ENCODE data around the gene GIT2.

The GIT2 gene

DNA sequence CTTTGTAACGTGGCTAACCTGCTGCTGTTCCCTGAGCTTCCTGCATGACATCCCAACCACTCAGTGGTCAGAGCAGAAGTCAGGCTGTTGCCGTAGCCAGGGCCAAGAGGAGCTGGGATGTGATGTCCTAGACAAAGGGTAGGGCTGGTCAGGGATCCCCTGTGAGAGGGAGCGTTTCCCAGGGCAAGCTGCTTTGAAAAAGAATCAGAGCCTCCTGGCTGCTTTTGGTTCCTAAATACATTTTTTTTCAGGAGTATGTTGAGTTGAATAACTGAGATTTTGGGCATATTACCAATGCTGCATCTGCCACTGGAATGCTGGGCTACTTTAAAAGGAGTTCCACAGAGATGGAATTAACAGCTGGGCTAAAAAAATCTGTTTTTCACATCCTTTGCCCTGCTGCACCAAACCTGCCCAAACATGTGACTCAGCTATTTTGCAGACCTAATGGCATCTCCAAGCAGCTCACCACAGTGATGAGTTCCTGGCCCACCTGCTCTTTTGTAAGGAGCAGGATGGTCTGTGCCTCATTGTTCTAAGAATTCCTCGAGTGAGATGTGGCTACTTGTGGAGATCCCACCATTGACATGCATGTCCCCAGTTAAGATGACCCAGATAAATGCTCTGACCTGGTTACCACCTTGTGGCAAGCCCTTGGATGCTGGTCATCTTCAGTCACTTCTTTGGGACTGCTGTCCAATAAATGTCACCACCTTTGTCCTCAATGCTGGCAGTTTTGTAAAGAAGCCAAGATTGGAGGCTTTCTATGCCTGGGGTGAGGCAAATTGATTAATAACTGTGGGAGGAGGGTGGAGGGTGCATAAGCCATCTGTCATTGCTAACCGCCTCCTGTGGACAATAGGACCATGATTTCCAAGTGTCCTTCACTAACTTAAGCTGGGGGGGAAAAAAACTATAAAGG lies 27.2 kb upstream of the GIT2 start:
- Histone ChIP-seq H3K9me3 (no peaks in the 10 kb centered on the region), H3K36me3 (peaks cover 48 to 75% (median 54%) of the 10 kb centered on the region in 3 donors), H3K27ac (peak overlapping the region in 1 of 2 donors; percentile 8), H3K27me3 (no peaks in the 10 kb centered on the region), H3K4me1 (peaks cover 0 to 29% (median 19%) of the 10 kb centered on the region in 4 donors), H3K4me3 (no peak overlapping the region)
- intact Hi-C loops (cut with DNase I; ENCODE audit: low total_unique reads): no loop called here
- no peak for DNase-seq
- TF ChIP-seq, protein P1, sequence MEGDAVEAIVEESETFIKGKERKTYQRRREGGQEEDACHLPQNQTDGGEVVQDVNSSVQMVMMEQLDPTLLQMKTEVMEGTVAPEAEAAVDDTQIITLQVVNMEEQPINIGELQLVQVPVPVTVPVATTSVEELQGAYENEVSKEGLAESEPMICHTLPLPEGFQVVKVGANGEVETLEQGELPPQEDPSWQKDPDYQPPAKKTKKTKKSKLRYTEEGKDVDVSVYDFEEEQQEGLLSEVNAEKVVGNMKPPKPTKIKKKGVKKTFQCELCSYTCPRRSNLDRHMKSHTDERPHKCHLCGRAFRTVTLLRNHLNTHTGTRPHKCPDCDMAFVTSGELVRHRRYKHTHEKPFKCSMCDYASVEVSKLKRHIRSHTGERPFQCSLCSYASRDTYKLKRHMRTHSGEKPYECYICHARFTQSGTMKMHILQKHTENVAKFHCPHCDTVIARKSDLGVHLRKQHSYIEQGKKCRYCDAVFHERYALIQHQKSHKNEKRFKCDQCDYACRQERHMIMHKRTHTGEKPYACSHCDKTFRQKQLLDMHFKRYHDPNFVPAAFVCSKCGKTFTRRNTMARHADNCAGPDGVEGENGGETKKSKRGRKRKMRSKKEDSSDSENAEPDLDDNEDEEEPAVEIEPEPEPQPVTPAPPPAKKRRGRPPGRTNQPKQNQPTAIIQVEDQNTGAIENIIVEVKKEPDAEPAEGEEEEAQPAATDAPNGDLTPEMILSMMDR (IDR thresholded peaks at IDR 0.05): no peak

DNA sequence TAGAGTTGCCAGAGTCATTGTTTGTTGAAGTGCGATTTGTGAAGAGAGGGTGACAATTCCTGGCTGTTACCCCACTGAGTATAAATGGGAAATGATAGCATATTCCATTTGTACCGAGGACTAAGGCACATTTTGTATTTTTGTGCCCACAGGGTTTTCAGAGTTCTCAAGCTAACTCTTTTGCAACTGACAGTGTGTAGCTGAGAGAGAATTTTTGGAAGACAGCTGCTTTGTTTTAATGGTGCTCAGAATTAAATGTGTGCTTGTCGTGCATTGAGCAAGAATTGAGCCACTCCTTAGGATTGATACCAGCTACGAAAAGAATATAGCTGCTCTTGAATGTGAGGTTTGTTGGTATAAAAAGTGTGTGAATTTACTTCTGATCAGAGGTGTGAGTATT lies 24.8 kb upstream of the GIT2 start:
- no peak overlapping the region for H3K4me3 ChIP-seq
- peaks cover 0 to 29% (median 19%) of the 10 kb centered on the region in 4 donors for H3K4me1 ChIP-seq
- TF ChIP-seq, protein P1 (IDR thresholded peaks at IDR 0.05): no peak
- no peaks in the 10 kb centered on the region for H3K9me3 ChIP-seq
- intact Hi-C loops (cut with DNase I; ENCODE audit: low total_unique reads): no loop called here
- peaks cover 57 to 74% (median 58%) of the 10 kb centered on the region in 3 donors for H3K36me3 ChIP-seq
- DNase-seq: no peak
- H3K27ac ChIP-seq: no peak overlapping the region
- H3K27me3 ChIP-seq: no peaks in the 10 kb centered on the region

DNA sequence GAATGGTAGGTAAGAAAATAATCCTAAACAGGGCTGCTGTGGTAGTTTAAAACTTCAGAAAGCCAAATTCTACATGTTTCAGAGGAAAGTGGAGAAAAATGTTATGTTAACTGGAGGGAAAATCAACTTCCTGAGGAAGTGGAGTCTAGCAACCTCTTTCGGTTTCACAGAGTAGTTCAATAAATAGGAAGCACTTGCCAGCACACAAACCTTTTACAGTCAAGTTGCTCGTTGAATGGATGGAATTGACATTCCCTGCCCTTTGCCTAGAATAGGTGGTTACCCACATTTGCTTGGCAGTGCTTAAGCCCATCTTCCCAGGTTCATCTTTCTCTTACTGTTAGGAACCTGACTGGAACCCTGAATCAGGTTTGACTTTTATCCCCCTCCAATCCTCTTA lies 19.0 kb upstream of the GIT2 start:
- Histone ChIP-seq H3K4me3 (no peak overlapping the region), H3K9me3 (no peaks in the 10 kb centered on the region), H3K36me3 (peaks cover 57 to 82% (median 72%) of the 10 kb centered on the region in 3 donors), H3K4me1 (no peaks in the 10 kb centered on the region), H3K27ac (no peak overlapping the region), H3K27me3 (no peaks in the 10 kb centered on the region)
- no peak for DNase-seq
- TF ChIP-seq, protein P1 (IDR thresholded peaks at IDR 0.05): no peak
- intact Hi-C loops (cut with DNase I; ENCODE audit: low total_unique reads): loop anchor here (10.0 kb wide), 1 partner anchor 70 kb away; no protein-coding TSS in a partner anchor

DNA sequence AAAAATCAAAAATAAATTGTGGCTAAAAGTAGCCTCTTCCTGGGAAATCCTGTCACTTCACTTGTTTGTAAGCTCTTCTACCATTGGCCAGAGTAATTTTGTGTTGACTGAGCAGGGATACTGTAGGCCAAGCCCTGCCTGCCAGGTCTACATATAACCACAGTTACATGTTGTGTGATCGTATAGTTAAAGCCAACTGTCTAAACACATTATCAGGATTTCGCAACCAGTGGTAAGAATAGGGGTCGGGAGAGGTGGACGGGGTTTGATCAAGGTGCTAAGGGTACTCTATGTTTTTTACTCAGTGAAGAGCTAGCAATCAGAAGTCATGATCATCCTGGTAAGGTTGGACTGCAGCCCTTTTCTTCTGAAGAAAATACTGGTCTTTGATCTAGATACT lies 16.5 kb upstream of the GIT2 start:
- DNase-seq: no peak
- H3K27ac ChIP-seq: no peak overlapping the region
- no peaks in the 10 kb centered on the region for H3K4me1 ChIP-seq
- TF ChIP-seq, protein P1 (IDR thresholded peaks at IDR 0.05): no peak
- H3K36me3 ChIP-seq: peaks cover 33 to 58% (median 47%) of the 10 kb centered on the region in 3 donors
- intact Hi-C loops (cut with DNase I; ENCODE audit: low total_unique reads): loop anchor here (10.0 kb wide), 1 partner anchor 72 kb away; no protein-coding TSS in a partner anchor
- no peaks in the 10 kb centered on the region for H3K9me3 ChIP-seq
- H3K4me3 ChIP-seq: no peak overlapping the region
- H3K27me3 ChIP-seq: no peaks in the 10 kb centered on the region

DNA sequence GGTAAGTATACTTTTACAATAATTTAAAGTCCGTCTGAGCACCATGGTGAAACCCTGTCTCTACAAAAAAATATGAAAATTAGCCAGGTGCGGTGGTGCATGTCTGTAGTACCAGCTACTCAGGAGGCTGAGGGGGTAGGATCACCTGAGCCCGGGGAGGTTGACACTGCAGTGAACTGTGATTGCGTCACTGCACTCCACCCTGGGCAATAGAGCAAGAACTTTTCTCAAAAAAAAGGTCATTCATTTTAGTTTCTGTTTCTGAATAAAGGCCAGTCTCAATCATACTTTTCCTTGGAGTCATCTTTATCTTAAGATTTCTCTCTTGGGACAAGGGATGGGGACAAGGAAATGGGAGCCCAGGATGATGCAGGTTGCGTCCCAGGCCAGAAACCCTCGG lies 16.0 kb upstream of the GIT2 start:
- Histone ChIP-seq H3K36me3 (peaks cover 27 to 53% (median 42%) of the 10 kb centered on the region in 3 donors), H3K4me3 (no peak overlapping the region), H3K27me3 (no peaks in the 10 kb centered on the region), H3K4me1 (no peaks in the 10 kb centered on the region), H3K27ac (no peak overlapping the region), H3K9me3 (no peaks in the 10 kb centered on the region)
- no peak for DNase-seq
- TF ChIP-seq, protein P1 (IDR thresholded peaks at IDR 0.05): no peak
- intact Hi-C loops (cut with DNase I; ENCODE audit: low total_unique reads): loop anchor here (10.0 kb wide), 1 partner anchor 73 kb away; no protein-coding TSS in a partner anchor
